ENCODE results near the gene PABPN1.

Gene PABPN1

GRCh38 chr14:23284654-23285529, 36.4 kb upstream of the PABPN1 start:
- TF ChIP-seq MYC (IDR thresholded peaks at IDR 0.05; ENCODE audit: low read depth, low read length) (no peak), CTCF (IDR thresholded peaks at IDR 0.05; ENCODE audit: low read depth, low read length) (no peak), MAX (IDR thresholded peaks at IDR 0.05; ENCODE audit: low read depth, low read length) (no peak), POLR2A (IDR thresholded peaks at IDR 0.05; ENCODE audit: extremely low read depth, insufficient read length) (no peak)
- peak overlapping the region; percentile 85 for H3K4me3 ChIP-seq (ENCODE audit: low read depth, low read length)
- peak; percentile 54 for DNase-seq (ENCODE audit: low read depth)

DNA sequence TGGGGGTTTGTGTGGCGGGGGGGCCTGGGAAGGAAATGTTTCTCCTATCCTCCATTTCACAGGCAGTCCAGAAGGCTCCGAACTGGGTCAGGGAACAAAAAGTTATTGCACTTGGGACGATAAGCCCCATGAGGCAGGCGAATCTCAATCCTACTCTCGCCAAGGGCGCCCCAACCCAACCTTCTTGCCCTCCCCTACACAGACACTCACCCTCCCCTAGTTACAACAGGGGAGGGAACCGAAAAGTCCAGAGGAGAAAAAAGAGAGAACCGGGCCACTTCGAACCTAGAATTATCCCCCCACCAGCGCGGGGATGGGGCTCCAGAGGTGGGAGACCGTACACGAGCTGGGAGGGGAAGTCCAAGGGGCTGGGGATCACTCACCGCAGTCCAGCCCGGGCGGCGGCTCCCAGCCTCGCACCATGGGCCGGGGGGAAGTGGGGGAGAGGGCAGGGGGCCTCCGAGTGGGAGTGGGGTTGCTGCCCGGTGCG, 35.7 kb upstream of the PABPN1 start:
- DNase-seq (ENCODE audit: low read depth): no peak
- TF ChIP-seq CTCF (IDR thresholded peaks at IDR 0.05; ENCODE audit: low read depth, low read length) (no peak), MYC (IDR thresholded peaks at IDR 0.05; ENCODE audit: low read depth, low read length) (no peak), POLR2A (IDR thresholded peaks at IDR 0.05; ENCODE audit: extremely low read depth, insufficient read length) (no peak), MAX (IDR thresholded peaks at IDR 0.05; ENCODE audit: low read depth, low read length) (no peak)
- H3K4me3 ChIP-seq (ENCODE audit: low read depth, low read length): peak overlapping the region; percentile 85

GRCh38 chr14:23286020-23286901, 35.0 kb upstream of the PABPN1 start, which contains the start of gene HOMEZ:
TSS of gene HOMEZ (minus strand) at chr14:23286132. CDS start at chr14:23285952, 180 bp downstream.
- peak within 1 kb of the TSS; percentile 85 for H3K4me3 ChIP-seq (ENCODE audit: low read depth, low read length)
- peak; percentile 99 for DNase-seq (ENCODE audit: low read depth)
- TF ChIP-seq MAX (IDR thresholded peaks at IDR 0.05; ENCODE audit: low read depth, low read length): peak; percentile 32; the same call in 1 of the 2 replicates
- peak; percentile 47 for TF ChIP-seq POLR2A (IDR thresholded peaks at IDR 0.05; ENCODE audit: extremely low read depth, insufficient read length)
- no peak for TF ChIP-seq CTCF (IDR thresholded peaks at IDR 0.05; ENCODE audit: low read depth, low read length)

- DNase-seq (ENCODE audit: low read depth): no peak
- H3K4me3 ChIP-seq (ENCODE audit: low read depth, low read length): peak overlapping the region; percentile 76
- no peak for TF ChIP-seq CTCF (IDR thresholded peaks at IDR 0.05; ENCODE audit: low read depth, low read length)
- TF ChIP-seq MAX (IDR thresholded peaks at IDR 0.05; ENCODE audit: low read depth, low read length): no peak
- no peak for TF ChIP-seq POLR2A (IDR thresholded peaks at IDR 0.05; ENCODE audit: extremely low read depth, insufficient read length)
- TF ChIP-seq MYC (IDR thresholded peaks at IDR 0.05; ENCODE audit: low read depth, low read length): no peak
Measured at GRCh38 chr14:23286902-23287479, 34.3 kb upstream of the PABPN1 start.
